SK-N-DZ (cell line): ENCODE data around the gene ASB7.

ENCODE experiments used
- DNase-seq: peaks from one replicate; pipeline ENCODE4 v3.0.0-alpha.2; 2015; ENCODE audit warnings: low spot score
- small RNA-seq, 2 experiments: library from RNA; depleted of rRNA; stranded (forward); fragments of <200 nt; gene quantifications; one replicate each; pipeline ENCODE3, GENCODE V24; 2014

Gene ASB7

DNA sequence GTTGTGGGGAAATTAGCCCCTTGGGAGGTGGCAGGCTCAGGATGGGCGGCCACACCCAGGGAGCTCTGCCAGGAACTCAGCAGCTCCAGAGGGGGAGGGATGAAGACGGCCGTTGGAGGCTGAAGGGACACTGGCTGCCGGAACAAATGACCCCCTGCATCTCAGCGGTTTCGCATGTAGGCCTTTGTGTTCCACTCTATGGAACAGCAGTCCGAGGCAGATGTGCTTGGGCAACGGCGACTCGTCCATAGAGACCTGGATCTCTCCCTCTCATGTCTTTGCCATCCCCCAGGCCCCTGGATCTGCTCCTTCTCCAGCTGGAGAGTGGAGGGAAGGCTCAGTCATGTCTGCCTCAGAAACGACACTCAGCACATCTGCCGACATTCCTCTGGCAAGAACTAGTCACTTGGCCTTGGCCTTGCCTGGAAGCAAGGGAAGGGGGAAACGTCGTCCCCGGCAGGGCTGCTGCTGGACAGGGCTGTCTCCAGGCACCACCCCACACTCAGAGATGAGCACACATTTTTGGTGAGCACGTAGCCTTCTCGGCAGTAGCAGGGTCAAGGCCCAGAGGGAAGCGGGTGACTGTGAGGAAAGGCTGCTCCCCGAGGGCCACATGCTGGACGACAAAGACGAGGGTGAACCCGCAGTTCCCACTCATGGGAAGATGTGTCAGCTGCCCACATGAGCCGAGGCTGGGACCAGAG is 83.8 kb downstream of the ASB7 start:
- no peak for DNase-seq

DNA sequence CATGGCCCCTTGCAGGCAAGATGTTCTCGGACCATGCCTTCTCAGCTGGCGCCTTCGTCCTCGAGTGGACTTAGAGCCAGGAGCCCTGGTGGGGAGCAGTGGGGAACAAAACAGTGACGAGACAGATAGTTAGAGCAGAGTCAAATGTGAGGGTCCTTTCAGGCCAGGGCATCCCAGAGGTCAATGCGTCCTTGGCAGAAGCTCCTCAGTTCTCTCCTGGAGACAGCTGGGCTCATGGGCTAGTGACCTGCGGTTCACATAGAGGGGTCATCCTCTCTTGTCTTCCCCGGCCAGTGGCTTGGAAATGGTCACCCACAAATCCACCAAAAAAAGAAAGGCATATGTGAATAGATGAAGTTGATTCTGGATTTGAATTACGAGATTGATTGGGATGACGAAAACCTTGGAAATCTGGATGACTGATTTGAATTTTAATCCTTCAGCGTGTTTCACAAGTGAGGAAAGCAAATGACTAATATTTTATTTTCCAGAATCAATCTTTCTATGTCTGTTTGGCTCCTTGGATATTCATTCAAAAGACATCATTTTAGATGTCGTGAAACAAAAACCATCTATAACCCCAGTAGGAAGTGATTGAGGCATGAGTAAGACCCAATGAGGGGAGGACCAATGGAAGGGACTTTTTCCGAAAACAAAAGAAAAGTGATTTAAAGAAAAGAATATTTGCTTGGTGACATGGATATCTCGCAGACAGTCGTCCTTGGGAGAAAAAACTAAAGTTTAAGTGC is 84.5 kb downstream of the ASB7 start:
- DNase-seq, result no peak

DNA sequence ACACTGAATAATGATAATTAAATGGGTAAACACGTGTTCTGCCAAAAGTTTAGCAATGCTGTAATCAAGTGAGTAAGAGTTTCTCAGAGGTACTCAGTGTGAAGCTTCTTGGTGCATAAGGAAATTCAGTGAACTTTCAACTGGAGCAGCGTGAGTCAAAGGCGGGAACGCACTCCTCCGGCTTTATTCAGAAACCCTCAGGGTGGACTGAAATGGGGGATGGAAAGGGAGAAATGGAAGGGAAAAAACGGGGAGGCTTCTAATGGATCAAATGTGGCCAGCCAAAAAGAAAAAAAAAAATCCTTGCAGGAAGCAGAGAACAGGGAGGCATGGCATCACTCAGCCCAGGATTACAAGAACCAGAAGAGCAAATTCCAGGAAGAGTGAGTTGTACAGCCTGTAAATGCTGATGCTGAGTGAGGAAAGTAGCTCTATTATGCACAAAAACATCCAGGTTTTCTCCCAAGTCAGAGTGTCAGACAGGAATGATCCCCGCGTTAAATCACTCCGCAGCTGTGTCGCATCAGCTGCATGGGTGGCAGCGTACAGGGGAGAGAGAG is 85.3 kb downstream of the ASB7 start:
- no peak for DNase-seq

DNA sequence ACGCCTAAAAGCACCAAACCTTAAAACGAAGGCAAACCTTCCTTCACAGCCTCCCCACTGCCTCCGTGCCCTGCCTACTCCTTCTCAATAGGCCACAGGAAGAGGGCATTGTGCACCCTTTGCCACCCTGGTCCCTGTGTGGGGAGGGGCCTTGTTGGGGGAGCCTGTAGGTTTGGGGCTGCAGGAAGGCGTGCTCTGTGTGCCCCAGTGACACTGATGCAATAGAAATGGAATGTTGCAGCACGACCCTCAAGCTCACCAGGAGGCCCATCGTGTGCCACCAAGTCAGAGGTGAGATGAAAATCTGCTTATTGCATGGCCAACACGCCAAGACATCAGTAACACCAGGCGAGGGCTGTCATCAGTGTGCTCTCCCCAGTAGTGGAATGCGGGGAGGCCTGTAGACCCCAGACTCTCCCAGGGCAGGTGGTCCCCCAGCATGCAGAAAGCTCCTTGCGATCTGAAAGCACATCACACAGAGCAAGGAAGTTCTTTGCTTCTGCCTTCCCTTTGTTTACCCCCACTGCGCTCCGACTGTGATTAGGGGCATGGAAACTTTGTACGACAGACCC is 86.2 kb downstream of the ASB7 start:
- DNase-seq, result no peak

DNA sequence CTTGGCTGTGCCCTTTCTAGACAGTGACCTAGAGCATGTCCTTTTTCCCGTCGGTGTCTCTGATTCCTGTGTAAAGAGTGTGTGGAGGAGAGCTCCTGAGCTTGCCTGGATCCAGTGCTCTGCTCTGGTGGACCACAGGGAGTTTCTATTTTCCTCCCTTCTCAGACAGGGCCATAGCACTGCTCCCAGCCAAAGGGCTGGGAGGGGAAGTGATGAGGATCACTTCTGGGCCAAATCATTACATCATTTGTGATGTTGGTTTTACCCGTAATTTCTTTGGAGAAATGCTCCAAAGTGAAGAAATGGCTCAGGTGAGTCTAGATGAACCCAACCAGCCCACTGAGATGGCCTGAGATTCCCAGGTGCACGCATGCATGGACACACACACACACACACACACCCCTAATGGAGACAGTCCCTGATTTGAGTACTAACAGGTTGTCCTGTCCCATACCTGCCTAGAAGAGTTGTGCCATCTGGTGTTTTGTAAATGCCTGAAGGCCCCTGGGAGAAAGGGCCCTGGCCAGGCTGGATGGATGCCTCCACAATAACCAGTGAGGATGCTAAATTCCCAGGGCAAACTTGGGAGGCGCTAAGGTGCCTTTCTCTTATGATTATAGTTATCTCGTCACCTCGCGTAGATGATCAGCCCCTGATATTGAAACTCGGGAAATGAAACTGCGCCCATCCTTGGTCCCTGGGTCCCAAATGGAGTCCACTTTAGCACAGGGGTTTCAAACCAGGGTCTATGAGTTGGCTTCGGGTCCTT is 86.9 kb downstream of the ASB7 start:
- DNase-seq, result no peak

DNA sequence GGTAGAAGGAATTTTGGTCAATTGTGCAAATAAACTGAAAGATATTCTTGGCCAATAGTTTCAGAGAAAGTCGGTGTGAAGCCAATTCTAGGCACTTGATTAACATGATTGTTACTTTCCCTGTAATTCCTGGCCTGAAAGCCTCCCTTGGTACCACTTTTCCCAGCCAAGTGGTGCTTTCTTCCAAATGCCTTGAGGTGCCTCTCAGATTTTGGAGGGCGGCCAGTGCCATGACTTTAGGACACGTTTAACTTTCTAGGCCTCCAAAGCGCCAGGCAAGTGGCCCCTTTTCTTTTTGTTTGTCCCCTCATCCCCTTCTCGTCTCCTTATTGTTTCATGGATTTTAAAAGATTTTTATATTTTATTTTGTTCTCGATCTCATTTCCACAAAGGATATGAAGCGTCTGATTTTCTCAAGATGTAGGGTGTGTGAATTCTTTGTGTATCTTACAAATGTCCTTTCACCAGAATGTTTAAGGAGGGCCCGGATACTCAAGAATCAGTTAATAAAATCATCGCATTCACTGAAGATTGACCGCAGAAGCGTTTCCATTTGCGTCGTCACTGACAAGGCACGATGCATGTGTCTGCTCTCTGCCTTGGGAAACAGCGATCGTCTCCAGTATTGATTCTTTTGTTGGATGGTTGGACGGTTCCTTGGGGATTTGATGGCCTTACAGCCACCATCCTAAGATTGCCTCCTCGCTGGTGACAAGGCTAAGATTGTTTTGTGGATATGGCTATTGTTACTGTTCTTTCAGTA is 87.8 kb downstream of the ASB7 start:
- DNase-seq, result no peak

DNA sequence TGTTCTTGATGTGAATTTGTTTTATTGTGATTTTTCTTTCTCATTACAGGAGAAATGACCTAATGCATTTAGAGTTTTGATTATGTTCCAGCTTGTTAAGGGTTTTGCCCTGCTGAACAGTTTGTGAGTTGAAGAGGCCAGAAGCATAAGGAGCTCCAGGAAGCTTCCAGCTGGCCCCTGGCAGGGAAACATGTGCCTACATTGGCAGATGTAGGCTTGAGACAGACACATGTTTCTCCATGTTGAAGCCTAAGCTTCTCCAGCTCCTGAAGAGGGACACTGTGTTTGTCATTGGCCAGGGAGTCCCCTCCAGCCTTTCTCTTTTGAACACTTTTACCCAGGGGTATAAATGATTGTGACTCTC is 88.4 kb downstream of the ASB7 start:
- DNase-seq, result no peak

DNA sequence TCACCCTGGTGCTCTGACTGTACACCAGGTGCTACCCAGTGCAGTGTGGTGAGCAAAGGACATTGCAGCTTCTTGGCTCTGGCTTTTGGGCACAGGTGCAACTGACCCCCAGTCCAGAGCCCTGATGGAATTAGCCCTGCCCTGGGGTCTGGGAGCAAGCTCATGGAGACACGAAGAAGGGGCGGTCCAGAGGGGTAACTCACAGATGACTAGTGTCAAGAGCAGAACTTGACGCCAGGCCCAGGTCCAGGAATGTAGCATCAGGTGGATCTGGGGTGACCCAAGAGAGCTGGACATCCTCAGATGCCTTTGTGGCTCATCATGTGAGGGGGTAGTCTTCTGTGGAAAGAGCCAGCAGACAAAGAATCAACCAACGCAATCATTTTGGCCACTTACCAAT is 88.9 kb downstream of the ASB7 start:
- no peak for DNase-seq

DNA sequence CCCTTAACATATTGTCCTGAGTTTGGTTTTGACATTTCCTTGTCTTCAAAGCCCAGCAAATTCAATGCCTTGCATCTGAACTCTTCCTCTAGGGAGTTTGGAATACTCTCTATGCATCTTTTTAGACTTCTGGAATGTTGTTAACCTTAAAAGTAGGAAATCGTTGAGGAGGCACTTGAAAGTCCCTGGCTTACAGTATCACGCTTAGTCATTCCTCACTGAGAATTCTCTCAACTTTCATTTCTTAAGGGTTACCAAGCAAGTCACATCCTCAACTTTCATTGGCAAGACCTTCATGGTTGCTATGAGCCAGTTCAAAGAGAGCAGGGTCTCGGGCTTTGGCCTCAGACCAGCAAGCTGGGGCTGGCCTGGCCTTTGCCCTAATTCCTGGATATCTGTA is 89.9 kb downstream of the ASB7 start:
- no peak for DNase-seq

DNA sequence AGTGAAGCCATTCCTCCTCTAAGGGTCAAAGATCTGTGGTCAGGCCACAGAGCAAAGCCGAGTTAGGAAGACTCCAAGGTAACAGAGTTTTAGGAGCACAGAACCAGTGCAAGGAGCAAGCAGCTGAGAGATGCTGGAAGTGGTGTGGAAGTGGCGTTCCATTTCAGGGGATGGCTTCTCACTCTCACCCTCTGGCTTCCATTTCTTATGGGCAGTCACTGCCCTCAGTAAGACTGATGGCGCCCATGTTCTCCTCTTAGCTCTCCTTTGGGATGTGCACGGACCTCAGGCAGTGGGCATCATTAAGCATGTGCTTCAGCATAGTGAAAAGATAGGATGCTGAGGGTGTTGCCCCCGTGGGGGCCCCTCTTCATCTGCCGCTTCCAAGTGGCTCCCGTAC is 90.3 kb downstream of the ASB7 start:
- DNase-seq, result no peak

DNA sequence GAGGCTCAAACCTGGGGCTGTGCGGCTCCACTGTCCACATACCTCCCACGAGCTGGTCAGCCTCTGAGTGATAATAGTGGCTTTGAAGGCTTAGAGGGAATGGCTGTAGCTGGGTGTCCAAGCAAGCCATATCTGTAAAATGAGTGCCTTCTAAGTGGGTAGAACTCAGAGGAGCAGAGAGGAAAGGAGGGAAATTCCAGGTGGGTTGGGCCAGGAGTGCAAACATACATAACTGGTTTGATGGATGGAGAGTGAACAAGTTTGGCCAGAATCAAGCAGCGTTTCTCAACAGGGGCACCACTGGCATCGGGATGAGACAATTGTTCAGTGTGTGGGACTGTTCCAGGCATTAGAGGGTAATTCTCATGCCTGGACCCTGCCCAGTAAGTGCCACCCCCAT is 91.1 kb downstream of the ASB7 start:
- no peak for DNase-seq

DNA sequence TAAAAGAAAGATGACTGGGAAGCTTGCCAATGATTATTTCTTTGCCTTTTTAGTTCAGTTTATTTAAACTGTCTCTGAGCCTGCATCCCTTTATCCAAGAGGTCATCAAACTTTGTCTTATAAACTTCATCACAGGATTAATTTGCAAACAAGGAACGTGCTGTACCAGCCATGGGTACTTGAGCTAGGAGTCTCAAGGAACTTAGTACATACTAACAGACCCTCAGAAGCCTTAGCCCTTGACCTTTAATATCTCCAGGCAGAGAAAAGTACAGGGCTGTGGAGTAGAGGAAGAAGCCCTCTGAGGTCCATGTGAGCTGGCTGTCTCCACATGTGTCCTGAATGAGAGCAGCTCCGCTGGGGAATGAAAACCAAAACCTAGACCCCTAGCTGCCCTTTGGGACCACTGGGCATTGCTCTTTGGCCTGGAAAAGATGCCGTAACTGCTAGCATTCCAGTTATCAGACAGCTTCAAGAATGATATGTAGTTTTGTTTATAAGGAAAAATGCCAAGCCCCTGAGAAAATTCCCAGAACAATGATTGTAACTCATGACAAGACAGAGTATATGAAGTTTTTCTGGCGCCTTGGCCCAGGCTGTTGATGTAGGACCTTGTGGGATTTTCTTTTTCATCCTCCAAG is 92.1 kb downstream of the ASB7 start:
- no peak for DNase-seq

DNA sequence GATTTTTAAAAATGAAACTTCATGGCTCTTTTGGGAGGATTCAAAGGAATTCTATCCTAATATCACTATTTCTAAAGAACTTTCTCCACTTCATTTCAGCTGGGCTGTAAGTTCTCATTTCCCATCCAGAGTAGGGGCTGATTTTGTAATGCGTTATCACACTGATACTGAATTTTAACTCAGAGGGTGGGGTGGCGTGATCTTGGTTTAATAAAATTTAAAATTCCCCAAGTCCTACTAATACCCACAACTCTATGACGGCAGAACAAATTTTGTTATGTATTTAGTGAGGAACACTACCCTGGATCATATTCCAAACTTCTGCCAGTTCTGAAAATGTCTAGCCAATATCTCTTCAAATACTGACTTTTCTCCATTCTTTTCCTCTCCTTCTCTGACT is 92.7 kb downstream of the ASB7 start:
- no peak for DNase-seq

DNA sequence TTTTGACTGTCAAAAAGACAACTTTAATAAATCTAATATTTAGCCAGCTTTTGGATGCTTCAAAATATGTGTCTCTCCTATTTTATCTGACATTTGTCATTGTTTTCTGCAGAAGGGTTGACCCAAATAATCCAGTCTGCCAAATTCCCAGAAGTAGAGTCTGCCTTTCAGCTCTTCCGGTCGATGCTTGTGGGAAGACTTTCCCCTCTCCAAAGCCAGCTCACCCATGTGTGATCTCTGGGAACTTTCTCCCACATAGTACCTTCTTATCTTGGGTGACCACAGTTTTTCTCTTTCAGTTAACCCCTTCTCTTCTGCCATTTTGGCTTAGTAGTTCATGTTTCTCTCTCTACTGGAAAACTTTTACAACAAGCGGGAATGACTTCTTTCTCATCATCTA is 94.1 kb downstream of the ASB7 start:
- DNase-seq, result no peak

Small RNA genes lying within 50 kb of the gene (small RNA-seq; reads per million reads assigned to genes)
- 0 reads per million in 2 experiments for gene RF00019
- 0 reads per million in 2 experiments for gene RNU6-181P
